Measurements from ENCODE around the gene NFS1. TPM values are rescaled to one million over a fixed set of nuclear protein-coding genes. Genes with fewer than 3 reads are reported as not detected.

The NFS1 gene
- total and polyA plus RNA-seq, 3 donors from 2014 or later = 84.1 to 90.6 (median 86.6) TPM

GRCh38 chr20:35626386-35627001 is 72.7 kb downstream of the NFS1 start:
- H3K4me3 ChIP-seq = no peak overlapping the region
- intact Hi-C loops (cut with DNase I; ENCODE audit: low total_unique reads) = no loop called here
- WGBS, 2 donors = 94 to 97% methylated on average over 10 to 13 of the region's 13 CpGs
- H3K36me3 ChIP-seq (ENCODE audit: low read depth, missing control alignments) = no peaks in the 10 kb centered on the region
- H3K27ac ChIP-seq = no peak overlapping the region
- no peaks in the 10 kb centered on the region for H3K9me3 ChIP-seq
- no peaks in the 10 kb centered on the region for H3K4me1 ChIP-seq
- no peaks in the 10 kb centered on the region for H3K27me3 ChIP-seq
- no peak for DNase-seq
- TF ChIP-seq POLR2A (IDR thresholded peaks at IDR 0.05) (no peak), CTCF (IDR thresholded peaks at IDR 0.05) (no peak)

GRCh38 chr20:35625584-35626385 is 73.4 kb downstream of the NFS1 start:
- Histone ChIP-seq H3K36me3 (ENCODE audit: low read depth, missing control alignments) (no peaks in the 10 kb centered on the region), H3K4me1 (no peaks in the 10 kb centered on the region), H3K9me3 (no peaks in the 10 kb centered on the region), H3K27me3 (no peaks in the 10 kb centered on the region), H3K4me3 (no peak overlapping the region), H3K27ac (no peak overlapping the region)
- TF ChIP-seq POLR2A (IDR thresholded peaks at IDR 0.05) (no peak), CTCF (IDR thresholded peaks at IDR 0.05) (no peak)
- intact Hi-C loops (cut with DNase I; ENCODE audit: low total_unique reads) = no loop called here
- DNase-seq = no peak
- WGBS, 2 donors = 90 to 95% methylated on average over 6 of the region's 6 CpGs

GRCh38 chr20:35621560-35621946 is 77.6 kb downstream of the NFS1 start:
- Histone ChIP-seq H3K9me3 (no peaks in the 10 kb centered on the region), H3K27me3 (no peaks in the 10 kb centered on the region), H3K27ac (no peak overlapping the region), H3K36me3 (ENCODE audit: low read depth, missing control alignments) (no peaks in the 10 kb centered on the region), H3K4me3 (no peak overlapping the region), H3K4me1 (peaks cover 24% of the 10 kb centered on the region)
- DNase-seq = no peak
- TF ChIP-seq CTCF (IDR thresholded peaks at IDR 0.05) (no peak), POLR2A (IDR thresholded peaks at IDR 0.05) (no peak)
- intact Hi-C loops (cut with DNase I; ENCODE audit: low total_unique reads) = no loop called here
- 87 to 89% methylated on average over 2 of the region's 2 CpGs for WGBS, 2 donors

- intact Hi-C loops (cut with DNase I; ENCODE audit: low total_unique reads) = no loop called here
- TF ChIP-seq CTCF (IDR thresholded peaks at IDR 0.05) (no peak), POLR2A (IDR thresholded peaks at IDR 0.05) (no peak)
- Histone ChIP-seq H3K27ac (no peak overlapping the region), H3K9me3 (no peaks in the 10 kb centered on the region), H3K4me1 (peaks cover 24% of the 10 kb centered on the region), H3K27me3 (no peaks in the 10 kb centered on the region), H3K36me3 (ENCODE audit: low read depth, missing control alignments) (no peaks in the 10 kb centered on the region), H3K4me3 (no peak overlapping the region)
- 80 to 85% methylated on average over 10 to 11 of the region's 11 CpGs for WGBS, 2 donors
- DNase-seq = no peak
Measured at GRCh38 chr20:35620818-35621559, 78.2 kb downstream of the NFS1 start.
